SK-N-SH (cell line): ENCODE results near the gene VARS1.

Source experiments
- CHD2 ChIP-seq: fragments of 150-350 bp; IDR thresholded peaks from 2 replicates; pipeline ENCODE4 v1.6.1; 2018; ENCODE audit warnings: low read length; ENCODE audit not compliant: partially characterized antibody
- FOSL2 ChIP-seq: IDR thresholded peaks from 2 replicates; pipeline ENCODE4 v1.4.0; 2012; ENCODE audit warnings: low read depth, mild to moderate bottlenecking, moderate library complexity, borderline replicate concordance
- NRF1 ChIP-seq: IDR thresholded peaks from 2 replicates; pipeline ENCODE4 v1.6.1; 2012; ENCODE audit warnings: low read depth, mild to moderate bottlenecking, low read length
- POLR2AphosphoS5 ChIP-seq: IDR thresholded peaks from 2 replicates; pipeline ENCODE4 v1.6.1; 2012; ENCODE audit warnings: low read depth, low read length
- RAD21 ChIP-seq: IDR thresholded peaks from 2 replicates; pipeline ENCODE4 v1.6.1; 2012; ENCODE audit warnings: mild to moderate bottlenecking, low read length
- SIN3A ChIP-seq: IDR thresholded peaks from 2 replicates; pipeline ENCODE4 v1.6.1; 2012; ENCODE audit warnings: low read depth, mild to moderate bottlenecking, low read length, moderate library complexity, borderline replicate concordance
- TEAD4 ChIP-seq: IDR thresholded peaks from 2 replicates; pipeline ENCODE4 v1.4.0; 2012; ENCODE audit warnings: mild to moderate bottlenecking, borderline replicate concordance; ENCODE audit not compliant: insufficient read depth
- YY1 ChIP-seq: IDR thresholded peaks from 2 replicates; pipeline ENCODE4 v1.4.0; 2012; ENCODE audit warnings: low read depth, mild to moderate bottlenecking
- TF ChIP-seq, protein P1 (sequence below): fragments of 200-600 bp; sonication (generic); IDR thresholded peaks from 2 replicates; pipeline ENCODE4 v1.6.1; 2017; ENCODE audit warnings: antibody characterized with exemption, mild to moderate bottlenecking, moderate library complexity
- TF ChIP-seq, protein P2 (sequence below): IDR thresholded peaks from 2 replicates; pipeline ENCODE4 v1.4.0; 2012; ENCODE audit warnings: low read depth, borderline replicate concordance
- TF ChIP-seq, protein P3 (sequence below): IDR thresholded peaks from 2 replicates; pipeline ENCODE4 v1.6.1; 2012; ENCODE audit warnings: mild to moderate bottlenecking, low read depth, low read length, moderate library complexity

DNA sequence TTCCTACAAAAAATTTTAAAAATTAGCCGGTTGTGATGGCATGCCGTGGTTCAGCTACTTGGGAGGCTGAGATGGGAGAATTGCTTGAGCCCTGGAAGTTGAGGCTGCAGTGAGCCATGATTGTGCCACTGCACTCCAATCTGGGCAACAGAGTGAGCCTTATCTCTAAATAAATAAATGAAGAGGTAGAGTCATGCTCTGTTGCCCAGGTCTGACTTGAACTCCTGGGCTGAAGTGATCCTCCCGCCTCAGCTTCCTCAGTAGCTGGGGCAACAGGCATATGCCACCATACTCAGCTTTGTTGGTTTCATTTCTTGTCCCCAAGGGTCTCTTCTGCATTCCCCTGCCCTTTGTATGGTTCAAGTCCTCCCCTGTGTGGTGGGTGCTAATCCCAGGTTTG lies 49.0 kb upstream of the VARS1 start:
- TF ChIP-seq, protein P1, sequence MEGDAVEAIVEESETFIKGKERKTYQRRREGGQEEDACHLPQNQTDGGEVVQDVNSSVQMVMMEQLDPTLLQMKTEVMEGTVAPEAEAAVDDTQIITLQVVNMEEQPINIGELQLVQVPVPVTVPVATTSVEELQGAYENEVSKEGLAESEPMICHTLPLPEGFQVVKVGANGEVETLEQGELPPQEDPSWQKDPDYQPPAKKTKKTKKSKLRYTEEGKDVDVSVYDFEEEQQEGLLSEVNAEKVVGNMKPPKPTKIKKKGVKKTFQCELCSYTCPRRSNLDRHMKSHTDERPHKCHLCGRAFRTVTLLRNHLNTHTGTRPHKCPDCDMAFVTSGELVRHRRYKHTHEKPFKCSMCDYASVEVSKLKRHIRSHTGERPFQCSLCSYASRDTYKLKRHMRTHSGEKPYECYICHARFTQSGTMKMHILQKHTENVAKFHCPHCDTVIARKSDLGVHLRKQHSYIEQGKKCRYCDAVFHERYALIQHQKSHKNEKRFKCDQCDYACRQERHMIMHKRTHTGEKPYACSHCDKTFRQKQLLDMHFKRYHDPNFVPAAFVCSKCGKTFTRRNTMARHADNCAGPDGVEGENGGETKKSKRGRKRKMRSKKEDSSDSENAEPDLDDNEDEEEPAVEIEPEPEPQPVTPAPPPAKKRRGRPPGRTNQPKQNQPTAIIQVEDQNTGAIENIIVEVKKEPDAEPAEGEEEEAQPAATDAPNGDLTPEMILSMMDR = no peak
- TF ChIP-seq YY1 (no peak), NRF1 (no peak), SIN3A (no peak), CHD2 (no peak), TEAD4 (no peak), RAD21 (no peak), FOSL2 (no peak), POLR2AphosphoS5 (no peak)
- TF ChIP-seq, protein P2, sequence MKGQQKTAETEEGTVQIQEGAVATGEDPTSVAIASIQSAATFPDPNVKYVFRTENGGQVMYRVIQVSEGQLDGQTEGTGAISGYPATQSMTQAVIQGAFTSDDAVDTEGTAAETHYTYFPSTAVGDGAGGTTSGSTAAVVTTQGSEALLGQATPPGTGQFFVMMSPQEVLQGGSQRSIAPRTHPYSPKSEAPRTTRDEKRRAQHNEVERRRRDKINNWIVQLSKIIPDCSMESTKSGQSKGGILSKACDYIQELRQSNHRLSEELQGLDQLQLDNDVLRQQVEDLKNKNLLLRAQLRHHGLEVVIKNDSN = no peak
- TF ChIP-seq, protein P3, sequence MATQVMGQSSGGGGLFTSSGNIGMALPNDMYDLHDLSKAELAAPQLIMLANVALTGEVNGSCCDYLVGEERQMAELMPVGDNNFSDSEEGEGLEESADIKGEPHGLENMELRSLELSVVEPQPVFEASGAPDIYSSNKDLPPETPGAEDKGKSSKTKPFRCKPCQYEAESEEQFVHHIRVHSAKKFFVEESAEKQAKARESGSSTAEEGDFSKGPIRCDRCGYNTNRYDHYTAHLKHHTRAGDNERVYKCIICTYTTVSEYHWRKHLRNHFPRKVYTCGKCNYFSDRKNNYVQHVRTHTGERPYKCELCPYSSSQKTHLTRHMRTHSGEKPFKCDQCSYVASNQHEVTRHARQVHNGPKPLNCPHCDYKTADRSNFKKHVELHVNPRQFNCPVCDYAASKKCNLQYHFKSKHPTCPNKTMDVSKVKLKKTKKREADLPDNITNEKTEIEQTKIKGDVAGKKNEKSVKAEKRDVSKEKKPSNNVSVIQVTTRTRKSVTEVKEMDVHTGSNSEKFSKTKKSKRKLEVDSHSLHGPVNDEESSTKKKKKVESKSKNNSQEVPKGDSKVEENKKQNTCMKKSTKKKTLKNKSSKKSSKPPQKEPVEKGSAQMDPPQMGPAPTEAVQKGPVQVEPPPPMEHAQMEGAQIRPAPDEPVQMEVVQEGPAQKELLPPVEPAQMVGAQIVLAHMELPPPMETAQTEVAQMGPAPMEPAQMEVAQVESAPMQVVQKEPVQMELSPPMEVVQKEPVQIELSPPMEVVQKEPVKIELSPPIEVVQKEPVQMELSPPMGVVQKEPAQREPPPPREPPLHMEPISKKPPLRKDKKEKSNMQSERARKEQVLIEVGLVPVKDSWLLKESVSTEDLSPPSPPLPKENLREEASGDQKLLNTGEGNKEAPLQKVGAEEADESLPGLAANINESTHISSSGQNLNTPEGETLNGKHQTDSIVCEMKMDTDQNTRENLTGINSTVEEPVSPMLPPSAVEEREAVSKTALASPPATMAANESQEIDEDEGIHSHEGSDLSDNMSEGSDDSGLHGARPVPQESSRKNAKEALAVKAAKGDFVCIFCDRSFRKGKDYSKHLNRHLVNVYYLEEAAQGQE = no peak
